Amniotic stem cell (primary cell): Measurements from ENCODE around the gene POLE.
"Not testable (repeated sequence)": the region's sequence is repeated elsewhere in the genome, so short reads cannot be mapped to it uniquely, and the experiment has no call there.

ENCODE experiments used
- DNase-seq: peaks from one replicate; lab custom pipeline; 2025; lab: John Stamatoyannopoulos, UW

Gene POLE

DNA sequence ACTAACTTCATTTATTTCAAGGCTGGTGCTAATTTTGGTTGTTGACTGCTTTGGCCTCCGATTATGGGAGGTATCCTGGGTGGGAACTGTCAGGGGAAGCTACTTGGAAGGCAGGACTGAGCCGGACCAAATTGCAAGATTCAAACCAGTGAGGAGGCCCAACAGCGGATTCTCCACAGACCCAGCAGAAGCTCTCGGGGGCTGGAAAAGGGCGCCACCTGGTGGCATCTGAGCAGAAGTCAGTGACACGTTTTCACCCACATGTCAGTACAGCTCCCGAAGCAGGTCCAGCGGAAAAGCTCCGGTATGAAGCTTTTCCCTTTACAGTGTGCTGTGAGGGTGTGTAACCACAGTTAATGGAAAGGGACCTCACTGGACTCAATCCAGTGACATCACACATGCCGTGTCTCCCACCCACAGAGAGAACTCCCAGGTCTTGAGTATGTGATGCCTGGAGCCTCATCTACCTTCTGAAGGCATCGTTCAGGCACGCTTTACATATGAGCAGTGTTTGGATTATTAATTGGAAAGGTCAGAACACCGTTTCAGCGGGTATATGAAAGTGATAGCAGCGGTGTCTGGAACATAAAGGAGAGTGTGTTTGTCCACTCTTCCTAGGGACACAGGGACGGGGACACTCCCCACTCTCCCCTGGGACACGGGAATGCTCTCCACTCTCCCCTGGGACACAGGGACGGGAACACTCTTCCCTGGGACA is 72.1 kb downstream of the POLE start:
- peak; percentile 45 for DNase-seq

GRCh38 chr12:132614029-132614428 is 73.1 kb downstream of the POLE start:
- DNase-seq, result no peak

- no peak for DNase-seq
These were observed 75.5 kb downstream of the POLE start for GRCh38 chr12:132611620-132612019.

GRCh38 chr12:132610866-132611602 is 76.1 kb downstream of the POLE start:
- DNase-seq, result no peak

- no peak for DNase-seq
These were observed 76.9 kb downstream of the POLE start, which contains the start of gene LRCOL1 for GRCh38 chr12:132610051-132610759. LRCOL1 (minus strand) TSS chr12:132610582; CDS start chr12:132606251, 4,331 bp downstream.

DNA sequence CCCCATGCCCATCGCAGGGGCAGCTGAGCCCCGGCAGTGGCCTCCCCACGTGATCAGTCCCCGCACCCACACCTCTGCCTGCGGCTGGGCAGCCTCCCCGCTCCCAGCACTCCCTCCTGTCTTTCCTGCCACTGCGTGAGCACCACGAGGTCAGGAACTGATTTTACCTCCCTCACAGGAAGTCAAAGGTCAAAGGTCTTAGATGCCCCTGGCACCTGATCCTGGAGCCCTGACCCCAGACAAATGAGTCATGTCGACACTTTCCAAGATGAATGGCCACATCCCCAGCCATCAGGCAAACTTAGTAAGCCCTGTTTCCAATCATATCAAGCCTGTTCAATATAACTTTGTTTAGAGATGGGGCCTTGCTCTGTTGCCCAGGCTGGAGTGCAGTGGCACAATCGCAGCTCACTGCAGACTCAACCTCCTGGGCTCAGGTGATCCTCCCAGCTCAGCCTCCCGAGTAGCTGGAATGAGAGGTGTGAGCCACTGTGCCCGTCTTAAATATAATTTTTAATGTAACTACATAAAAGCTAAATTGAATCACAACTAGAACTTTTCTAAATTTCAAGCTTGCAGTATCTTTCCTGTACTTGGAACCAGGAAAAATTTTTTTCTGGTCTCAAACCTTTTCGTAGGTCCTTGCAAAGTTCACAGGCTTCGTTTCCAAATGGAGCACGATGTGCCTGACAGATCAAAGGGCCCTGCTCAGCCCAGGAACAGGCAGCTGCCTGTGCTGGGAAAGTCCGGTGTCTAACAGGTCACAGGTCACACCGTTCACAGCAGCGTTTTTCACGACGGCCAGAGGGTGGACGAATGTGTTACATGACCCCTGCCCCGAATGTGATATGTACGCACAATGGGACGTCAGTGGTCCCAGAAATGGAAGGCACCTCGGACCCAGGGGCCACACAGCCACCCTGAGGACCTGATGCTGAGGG is 78.6 kb downstream of the POLE start:
- no peak for DNase-seq

GRCh38 chr12:132606927-132607326 is 80.2 kb downstream of the POLE start:
- no peak for DNase-seq

- DNase-seq, result no peak
These were observed 80.7 kb downstream of the POLE start for GRCh38 chr12:132606466-132606865.

- DNase-seq, result no peak
These were observed 81.2 kb downstream of the POLE start for GRCh38 chr12:132605892-132606291.

DNA sequence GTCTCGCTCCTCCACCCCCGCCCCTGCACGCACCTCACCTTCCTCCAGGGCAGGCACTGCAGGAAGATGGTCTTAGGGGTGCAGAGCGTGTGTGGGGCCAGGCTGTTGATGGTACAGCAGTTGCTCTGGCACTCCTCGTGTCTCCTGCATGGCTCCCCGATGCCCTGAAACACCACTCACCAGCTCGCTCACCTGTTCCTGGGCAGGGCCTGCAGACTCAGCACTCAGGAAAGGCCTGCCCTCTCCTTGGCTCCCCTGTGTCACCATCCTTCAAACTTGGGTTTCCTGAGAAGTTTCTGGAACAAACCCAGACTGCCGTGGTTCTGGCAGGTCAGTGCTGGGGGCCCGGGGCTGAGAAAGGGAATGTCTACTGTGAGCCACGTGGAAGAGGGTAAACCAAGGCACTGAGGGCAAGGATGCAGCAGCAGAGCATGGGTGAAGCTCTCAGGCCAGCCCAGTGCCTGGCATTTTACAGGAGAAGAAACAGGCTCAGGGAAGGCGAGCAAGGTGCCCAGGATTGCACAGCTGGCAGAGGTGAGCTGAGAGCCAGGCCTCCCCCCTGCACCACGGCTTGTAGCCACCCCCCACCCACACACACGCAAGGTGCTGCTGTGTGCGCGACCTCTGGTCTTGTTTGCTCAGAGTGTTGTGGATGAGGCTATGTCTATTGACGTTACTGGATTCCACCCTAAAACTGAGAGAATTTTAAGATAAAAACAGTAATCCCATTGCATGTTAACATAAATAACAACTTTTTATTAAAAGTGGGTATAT is 82.3 kb downstream of the POLE start:
- DNase-seq, result no peak

- DNase-seq, result no peak
These were observed 83.0 kb downstream of the POLE start for GRCh38 chr12:132604151-132604618.

DNA sequence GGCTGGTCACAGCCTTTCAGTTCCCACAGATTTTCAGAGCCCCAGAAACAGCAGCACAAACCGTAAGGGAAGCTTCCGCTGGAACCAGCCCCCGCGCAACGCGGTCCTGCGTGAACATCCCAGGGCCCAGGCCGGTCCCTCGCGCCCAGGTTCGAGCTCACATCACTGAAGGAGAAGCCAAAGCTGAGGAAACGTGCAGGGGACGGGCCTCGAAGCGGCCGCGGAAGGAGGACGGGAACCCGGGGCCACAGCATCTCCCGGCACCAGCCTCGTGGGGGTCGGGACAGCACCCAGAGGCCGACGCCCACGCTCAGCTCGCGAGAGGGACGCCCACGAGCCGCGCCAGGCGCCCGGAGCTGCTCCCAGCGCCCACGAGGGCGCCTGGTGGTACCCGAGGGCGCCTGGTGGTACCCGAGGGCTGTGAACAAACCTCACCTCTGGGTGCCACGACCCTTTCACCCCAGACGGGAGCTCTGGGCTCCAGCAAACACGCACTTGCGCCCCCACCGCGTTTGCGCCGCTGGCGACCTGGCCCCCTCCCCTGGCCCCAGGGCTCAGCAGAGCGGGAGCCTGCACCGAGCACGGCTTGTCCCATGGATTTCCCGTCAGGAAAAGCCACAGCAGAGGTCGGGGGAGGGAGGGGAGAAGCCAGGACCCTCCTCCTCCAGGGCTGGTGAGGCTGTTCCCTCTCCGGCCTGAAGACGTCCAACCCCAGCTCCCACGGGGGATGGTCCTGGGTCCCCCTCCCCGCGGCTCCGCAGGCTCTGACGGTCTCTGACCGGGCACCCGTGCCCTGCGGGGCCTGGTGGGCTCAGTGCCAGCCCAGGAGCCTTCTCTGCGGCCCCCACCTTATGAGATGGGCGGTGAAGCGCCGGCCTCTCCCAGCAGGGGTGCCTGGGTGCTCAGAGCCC is 83.6 kb downstream of the POLE start:
- no peak for DNase-seq

DNA sequence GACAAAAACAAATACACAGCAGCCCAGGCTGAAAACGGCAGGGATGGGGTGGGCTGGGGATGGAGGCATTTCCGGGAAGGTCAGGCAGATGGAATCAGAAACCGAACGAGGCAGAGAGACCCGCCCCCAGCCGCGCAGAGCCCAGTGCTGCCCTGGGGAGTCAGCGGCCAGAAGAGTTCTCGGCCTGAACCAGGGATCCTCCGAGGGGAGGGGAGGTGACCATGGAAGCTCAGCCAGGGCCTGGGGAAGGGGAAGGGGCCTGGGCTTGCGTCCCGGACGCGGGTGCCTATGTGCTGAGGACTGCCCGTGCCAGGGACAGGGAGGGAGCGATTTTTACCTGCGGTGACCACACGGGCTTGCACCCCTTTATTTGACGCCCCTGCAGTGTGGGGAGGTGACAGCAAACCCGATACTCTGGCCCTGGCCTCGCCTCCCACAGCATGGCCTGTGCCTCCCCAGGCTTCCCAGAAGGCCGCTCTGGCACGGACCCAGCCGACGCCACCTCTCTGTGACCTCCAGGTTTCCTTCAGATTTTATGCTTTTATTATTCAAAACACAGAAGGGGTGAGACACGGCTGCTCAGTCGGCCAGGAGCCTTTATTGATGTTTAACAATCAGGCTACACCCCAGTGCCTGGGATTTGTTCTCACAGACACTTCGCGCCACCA is 84.4 kb downstream of the POLE start:
- DNase-seq, result no peak

DNA sequence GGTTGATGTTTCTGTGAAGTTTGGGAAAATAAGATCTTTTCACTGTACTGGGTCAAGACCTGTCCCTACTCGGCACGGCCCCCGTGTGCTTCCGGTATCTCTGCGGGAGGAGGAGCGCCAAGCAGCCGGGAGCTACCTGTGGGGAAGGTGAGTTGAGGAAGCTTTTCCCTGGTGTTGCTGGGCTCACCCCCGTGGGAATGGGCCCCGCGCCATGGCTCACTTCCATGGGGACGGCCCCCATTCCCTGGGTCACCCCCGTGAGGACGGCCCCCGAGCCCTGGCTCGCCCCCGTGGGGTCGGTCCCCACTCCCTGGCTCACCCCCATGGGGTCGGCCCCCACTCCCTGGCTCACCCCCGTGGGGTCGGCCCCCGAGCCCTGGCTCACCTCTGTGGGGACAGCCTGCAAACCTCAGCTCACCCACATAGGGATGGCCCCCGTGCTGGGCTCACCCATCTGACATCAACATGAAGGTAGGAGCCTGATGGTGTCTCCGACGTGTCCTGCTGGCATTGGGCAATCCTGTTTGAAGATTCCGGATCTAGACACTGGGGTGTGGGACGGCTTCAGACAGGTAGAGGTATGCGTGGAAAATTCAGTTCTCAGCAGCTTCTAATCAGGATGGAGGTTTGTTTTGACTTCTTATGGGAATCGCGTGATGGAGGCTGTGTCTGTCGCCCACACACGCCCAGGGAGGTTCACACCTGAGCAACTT is 85.8 kb downstream of the POLE start:
- no peak for DNase-seq

DNA sequence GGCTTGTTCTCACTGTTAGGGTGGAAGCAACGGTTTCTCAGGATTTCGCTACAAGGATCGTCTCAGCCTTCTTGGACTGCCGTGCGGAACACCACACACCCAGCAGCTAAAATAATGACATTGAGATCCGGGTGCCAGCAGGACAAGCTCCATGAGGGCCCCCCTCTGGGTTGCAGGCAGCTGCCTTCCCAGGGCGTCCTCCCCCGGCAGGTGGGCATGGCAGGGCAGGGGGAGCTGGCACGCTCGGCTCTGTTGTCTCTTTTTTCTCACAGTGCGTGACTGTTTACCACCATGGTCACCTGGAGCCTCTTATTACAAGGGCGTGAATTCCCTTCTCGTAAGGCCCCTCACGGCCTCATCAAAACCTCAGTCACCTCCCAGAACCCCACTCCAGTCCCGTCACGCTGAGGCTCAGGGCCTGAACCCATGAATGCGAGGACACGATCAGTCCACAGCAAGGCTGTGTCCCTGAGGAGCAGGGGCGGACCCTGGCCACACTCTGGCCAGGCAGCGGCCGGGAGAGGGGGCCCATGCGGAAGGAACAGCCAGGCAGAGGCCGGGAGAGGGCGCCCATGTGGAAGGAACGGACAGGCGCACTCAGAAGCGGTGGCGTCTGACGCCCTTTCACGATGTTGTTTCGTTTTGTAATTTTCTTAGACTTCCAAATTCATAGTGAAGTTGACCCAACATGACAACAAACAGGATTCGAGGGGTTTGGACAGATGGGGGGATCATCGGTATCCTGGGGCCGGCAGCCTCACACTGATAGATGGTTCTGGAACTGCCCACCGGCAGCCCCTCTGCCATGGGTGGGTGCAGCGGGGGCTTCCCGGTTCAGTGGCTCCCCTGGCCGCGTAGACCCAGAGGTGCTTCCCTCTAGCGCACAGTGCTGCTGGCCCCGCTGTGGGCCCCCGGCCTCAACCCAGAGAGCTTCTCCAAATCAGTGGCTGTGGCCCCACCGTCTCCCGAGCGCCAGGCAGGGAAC is 86.8 kb downstream of the POLE start:
- no peak for DNase-seq

DNA sequence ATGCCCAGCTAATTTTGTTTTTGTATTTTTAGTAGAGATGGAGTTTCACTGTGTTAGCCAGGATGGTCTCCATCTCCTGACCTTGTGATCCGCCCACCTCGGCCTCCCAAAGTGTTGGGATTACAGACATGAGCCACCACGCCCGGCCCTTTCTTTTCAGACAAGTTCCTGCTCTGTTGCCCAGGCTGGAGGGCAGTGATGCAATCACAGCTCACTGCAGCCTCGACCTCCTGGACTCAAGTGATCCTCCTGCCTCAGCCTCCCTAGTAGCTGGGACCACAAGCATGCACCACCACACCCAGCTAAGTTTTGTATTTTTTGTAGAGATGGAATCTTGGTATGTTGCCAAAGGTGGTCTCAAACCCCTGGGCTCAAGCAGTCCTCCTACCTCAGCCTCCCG is 87.6 kb downstream of the POLE start:
- DNase-seq, result not testable (repeated sequence)
